ENCODE measurements around the gene SRGAP2. TPM values are rescaled to one million over a fixed set of nuclear protein-coding genes. Genes with fewer than 3 reads are reported as not detected.
"Not testable (repeated sequence)": the region's sequence is repeated elsewhere in the genome, so short reads cannot be mapped to it uniquely, and the experiment has no call there.

Gene SRGAP2
- total RNA-seq, 4 donors from 2014 or later = 8.7 to 13.2 (median 11.0) TPM

GRCh38 chr1:206210802-206211201 is 7.5 kb downstream of the SRGAP2 start:
- H3K27me3 ChIP-seq; H3K27ac ChIP-seq; intact Hi-C loops (cut with DNase I; ENCODE audit: low total_unique reads); H3K4me3 ChIP-seq; DNase-seq; H3K9me3 ChIP-seq; H3K4me1 ChIP-seq; in situ Hi-C loops (cut with MboI; ENCODE audit: low sequenced_read_pairs in 4 of 4); ATAC-seq; H3K36me3 ChIP-seq: not testable (repeated sequence)

- intact Hi-C loops (cut with DNase I; ENCODE audit: low total_unique reads); in situ Hi-C loops (cut with MboI; ENCODE audit: low sequenced_read_pairs in 4 of 4); H3K4me3 ChIP-seq; DNase-seq; H3K9me3 ChIP-seq; H3K36me3 ChIP-seq; H3K27me3 ChIP-seq; H3K27ac ChIP-seq; ATAC-seq; H3K4me1 ChIP-seq: not testable (repeated sequence)
Measured at GRCh38 chr1:206215600-206216392, 12.5 kb downstream of the SRGAP2 start.

- H3K27ac ChIP-seq; ATAC-seq; in situ Hi-C loops (cut with MboI; ENCODE audit: low sequenced_read_pairs in 4 of 4); H3K4me1 ChIP-seq; H3K9me3 ChIP-seq; H3K4me3 ChIP-seq; intact Hi-C loops (cut with DNase I; ENCODE audit: low total_unique reads); DNase-seq; H3K27me3 ChIP-seq; H3K36me3 ChIP-seq: not testable (repeated sequence)
Measured at GRCh38 chr1:206218285-206218684, 14.9 kb downstream of the SRGAP2 start.

- H3K9me3 ChIP-seq; H3K27me3 ChIP-seq; ATAC-seq; DNase-seq; in situ Hi-C loops (cut with MboI; ENCODE audit: low sequenced_read_pairs in 4 of 4); H3K4me1 ChIP-seq; H3K36me3 ChIP-seq; H3K4me3 ChIP-seq; H3K27ac ChIP-seq; intact Hi-C loops (cut with DNase I; ENCODE audit: low total_unique reads): not testable (repeated sequence)
Measured at GRCh38 chr1:206218765-206219164, 15.4 kb downstream of the SRGAP2 start.

GRCh38 chr1:206219514-206220331 is 16.4 kb downstream of the SRGAP2 start:
- H3K4me3 ChIP-seq; DNase-seq; in situ Hi-C loops (cut with MboI; ENCODE audit: low sequenced_read_pairs in 4 of 4); ATAC-seq; intact Hi-C loops (cut with DNase I; ENCODE audit: low total_unique reads); H3K9me3 ChIP-seq; H3K27me3 ChIP-seq; H3K4me1 ChIP-seq; H3K36me3 ChIP-seq: not testable (repeated sequence)
- H3K27ac ChIP-seq = peak overlapping the region in 1 of 4 donors; percentile 4

- ATAC-seq = peak; percentile 56 to 70
- H3K9me3 ChIP-seq; in situ Hi-C loops (cut with MboI; ENCODE audit: low sequenced_read_pairs in 4 of 4); intact Hi-C loops (cut with DNase I; ENCODE audit: low total_unique reads); H3K4me1 ChIP-seq; H3K36me3 ChIP-seq; H3K4me3 ChIP-seq; H3K27me3 ChIP-seq: not testable (repeated sequence)
- H3K27ac ChIP-seq = peak overlapping the region in 2 of 4 donors; percentile 4 to 29
- DNase-seq = peak; percentile 5 to 11
Measured at GRCh38 chr1:206220332-206221000, 17.1 kb downstream of the SRGAP2 start.

GRCh38 chr1:206221585-206221984 is 18.2 kb downstream of the SRGAP2 start:
- ATAC-seq; H3K27me3 ChIP-seq; in situ Hi-C loops (cut with MboI; ENCODE audit: low sequenced_read_pairs in 4 of 4); H3K27ac ChIP-seq; DNase-seq; H3K4me3 ChIP-seq; H3K36me3 ChIP-seq; H3K9me3 ChIP-seq; H3K4me1 ChIP-seq; intact Hi-C loops (cut with DNase I; ENCODE audit: low total_unique reads): not testable (repeated sequence)

- ATAC-seq; H3K9me3 ChIP-seq; in situ Hi-C loops (cut with MboI; ENCODE audit: low sequenced_read_pairs in 4 of 4); intact Hi-C loops (cut with DNase I; ENCODE audit: low total_unique reads); H3K4me1 ChIP-seq; DNase-seq; H3K27ac ChIP-seq; H3K36me3 ChIP-seq; H3K27me3 ChIP-seq; H3K4me3 ChIP-seq: not testable (repeated sequence)
Measured at GRCh38 chr1:206224190-206224776, 20.9 kb downstream of the SRGAP2 start.

GRCh38 chr1:206225386-206225785 is 22.0 kb downstream of the SRGAP2 start:
- H3K27ac ChIP-seq; intact Hi-C loops (cut with DNase I; ENCODE audit: low total_unique reads); DNase-seq; H3K27me3 ChIP-seq; H3K4me1 ChIP-seq; ATAC-seq; H3K9me3 ChIP-seq; H3K36me3 ChIP-seq; H3K4me3 ChIP-seq; in situ Hi-C loops (cut with MboI; ENCODE audit: low sequenced_read_pairs in 4 of 4): not testable (repeated sequence)

GRCh38 chr1:206226886-206227285 is 23.5 kb downstream of the SRGAP2 start:
- DNase-seq; ATAC-seq; H3K4me1 ChIP-seq; in situ Hi-C loops (cut with MboI; ENCODE audit: low sequenced_read_pairs in 4 of 4); H3K9me3 ChIP-seq; H3K36me3 ChIP-seq; H3K4me3 ChIP-seq; H3K27me3 ChIP-seq; H3K27ac ChIP-seq; intact Hi-C loops (cut with DNase I; ENCODE audit: low total_unique reads): not testable (repeated sequence)

- H3K9me3 ChIP-seq; H3K27ac ChIP-seq; ATAC-seq; in situ Hi-C loops (cut with MboI; ENCODE audit: low sequenced_read_pairs in 4 of 4); H3K4me3 ChIP-seq; H3K36me3 ChIP-seq; intact Hi-C loops (cut with DNase I; ENCODE audit: low total_unique reads); H3K27me3 ChIP-seq; H3K4me1 ChIP-seq; DNase-seq: not testable (repeated sequence)
Measured at GRCh38 chr1:206229286-206229685, 25.9 kb downstream of the SRGAP2 start.

All from gastrocnemius medialis (tissue), 4 donors.